A673 (cell line): Measurements from ENCODE around the gene TTC28.

Source experiments
- EZH2 ChIP-seq: fragments of 200-600 bp; sonication (generic); IDR thresholded peaks from 2 replicates; pipeline ENCODE4 v1.6.1; 2017; ENCODE audit warnings: borderline replicate concordance, low read depth, mild to moderate bottlenecking, mixed read lengths, antibody characterized with exemption, low read length; ENCODE audit not compliant: poor library complexity, severe bottlenecking
- TF ChIP-seq, protein P1 (sequence below): fragments of 300-800, 200-600 bp; sonication (generic); conservative IDR thresholded peaks from 2 replicates; pipeline ENCODE4 v1.5.1; 2017; ENCODE audit warnings: low read depth, mild to moderate bottlenecking, antibody characterized with exemption, low read length, moderate library complexity, mixed read lengths

DNA sequence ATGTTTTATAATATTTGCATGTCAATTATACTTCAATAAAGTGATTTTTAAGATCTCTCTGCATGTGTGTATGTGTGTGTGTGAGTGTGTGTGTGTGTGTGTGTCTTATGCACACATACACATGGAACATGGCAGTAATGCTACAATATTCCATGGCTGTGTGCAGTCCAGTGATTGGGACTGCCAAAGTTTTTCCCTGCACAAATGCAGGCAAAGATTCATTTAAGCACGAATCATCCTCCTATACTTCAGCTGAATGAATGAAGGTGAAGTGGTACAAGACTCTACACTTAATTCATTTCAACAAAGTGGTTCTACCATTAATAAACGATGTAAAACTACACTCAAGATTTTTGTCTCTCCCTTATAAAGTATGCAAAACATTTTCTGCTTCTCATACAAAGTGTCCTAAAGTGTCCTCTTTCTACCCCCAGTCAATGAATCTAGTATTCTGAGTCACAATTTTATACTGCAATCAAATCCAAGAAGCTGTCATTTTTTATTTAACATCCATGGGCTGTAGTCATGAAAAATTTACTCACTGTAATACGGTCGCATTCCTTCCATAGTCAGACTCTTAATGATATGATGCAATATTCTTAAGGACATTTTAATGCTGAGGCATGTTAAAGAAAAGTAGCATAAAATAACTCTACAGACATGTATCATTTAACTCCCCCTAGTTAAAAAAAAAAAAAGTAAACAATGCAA lies 132.4 kb downstream of the TTC28 start:
- no peak for TF ChIP-seq EZH2
- TF ChIP-seq, protein P1, sequence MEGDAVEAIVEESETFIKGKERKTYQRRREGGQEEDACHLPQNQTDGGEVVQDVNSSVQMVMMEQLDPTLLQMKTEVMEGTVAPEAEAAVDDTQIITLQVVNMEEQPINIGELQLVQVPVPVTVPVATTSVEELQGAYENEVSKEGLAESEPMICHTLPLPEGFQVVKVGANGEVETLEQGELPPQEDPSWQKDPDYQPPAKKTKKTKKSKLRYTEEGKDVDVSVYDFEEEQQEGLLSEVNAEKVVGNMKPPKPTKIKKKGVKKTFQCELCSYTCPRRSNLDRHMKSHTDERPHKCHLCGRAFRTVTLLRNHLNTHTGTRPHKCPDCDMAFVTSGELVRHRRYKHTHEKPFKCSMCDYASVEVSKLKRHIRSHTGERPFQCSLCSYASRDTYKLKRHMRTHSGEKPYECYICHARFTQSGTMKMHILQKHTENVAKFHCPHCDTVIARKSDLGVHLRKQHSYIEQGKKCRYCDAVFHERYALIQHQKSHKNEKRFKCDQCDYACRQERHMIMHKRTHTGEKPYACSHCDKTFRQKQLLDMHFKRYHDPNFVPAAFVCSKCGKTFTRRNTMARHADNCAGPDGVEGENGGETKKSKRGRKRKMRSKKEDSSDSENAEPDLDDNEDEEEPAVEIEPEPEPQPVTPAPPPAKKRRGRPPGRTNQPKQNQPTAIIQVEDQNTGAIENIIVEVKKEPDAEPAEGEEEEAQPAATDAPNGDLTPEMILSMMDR, result no peak
